Stimulated activated naive CD4-positive, alpha-beta T cell treated with Interleukin-2 at 50 U/mL for 16 hours (primary cell): ENCODE measurements around the gene HNRNPA0.

Experiments used
- DNase-seq: peaks from one replicate; lab custom pipeline; 2025; lab: John Stamatoyannopoulos, UW

The HNRNPA0 gene

GRCh38 chr5:137754961-137755762 lies 999 bp upstream of the HNRNPA0 start:
- no peak for DNase-seq

DNA sequence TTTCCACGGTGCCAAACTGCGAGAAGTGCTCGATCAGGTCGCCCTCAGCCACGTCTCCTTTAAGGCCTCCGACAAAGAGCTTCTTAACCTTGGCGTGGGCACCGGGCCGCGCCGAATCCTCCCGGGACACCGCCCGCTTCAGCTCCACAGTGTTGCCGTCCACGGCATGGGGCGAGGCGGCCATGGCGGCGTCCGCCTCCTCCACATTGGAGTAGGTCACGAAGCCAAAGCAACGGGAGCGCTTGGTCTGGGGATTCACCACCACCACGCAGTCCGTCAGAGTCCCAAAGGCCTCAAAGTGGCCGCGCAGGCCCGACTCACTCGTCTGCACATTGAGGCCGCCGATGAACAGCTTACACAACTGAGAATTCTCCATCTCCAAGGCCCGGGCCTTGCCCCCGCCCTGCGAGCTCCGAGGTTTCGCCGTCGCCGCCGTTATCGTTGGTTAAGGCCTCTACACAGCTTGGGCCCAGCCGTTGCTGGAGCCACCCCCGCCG lies 424 bp downstream of the HNRNPA0 start:
- no peak for DNase-seq

GRCh38 chr5:137752905-137753690 lies 1.1 kb downstream of the HNRNPA0 start:
- DNase-seq = peak; percentile 29

- no peak for DNase-seq
These were observed 2.2 kb downstream of the HNRNPA0 start for GRCh38 chr5:137751869-137752491.

- DNase-seq = no peak
These were observed 3.7 kb downstream of the HNRNPA0 start for GRCh38 chr5:137750436-137750835.

DNA sequence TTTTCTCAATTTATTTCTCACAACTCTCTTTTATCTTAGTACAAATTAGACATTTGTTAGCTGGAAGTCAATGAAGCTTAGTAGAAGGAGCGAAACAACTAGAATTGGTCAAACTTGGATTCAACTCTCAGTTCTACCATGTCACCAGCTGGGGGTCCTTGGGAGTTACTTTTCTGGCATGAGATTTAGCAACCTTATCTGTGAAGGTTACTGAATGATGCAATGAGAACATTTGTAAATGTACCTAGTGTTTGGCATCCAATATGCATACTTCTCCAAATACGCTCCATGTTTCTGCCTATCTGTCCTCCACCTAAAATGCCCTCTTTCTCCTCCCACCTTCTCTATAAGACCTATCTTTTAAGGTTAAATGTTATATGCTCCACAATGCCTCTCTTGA lies 6.3 kb downstream of the HNRNPA0 start:
- no peak for DNase-seq

DNA sequence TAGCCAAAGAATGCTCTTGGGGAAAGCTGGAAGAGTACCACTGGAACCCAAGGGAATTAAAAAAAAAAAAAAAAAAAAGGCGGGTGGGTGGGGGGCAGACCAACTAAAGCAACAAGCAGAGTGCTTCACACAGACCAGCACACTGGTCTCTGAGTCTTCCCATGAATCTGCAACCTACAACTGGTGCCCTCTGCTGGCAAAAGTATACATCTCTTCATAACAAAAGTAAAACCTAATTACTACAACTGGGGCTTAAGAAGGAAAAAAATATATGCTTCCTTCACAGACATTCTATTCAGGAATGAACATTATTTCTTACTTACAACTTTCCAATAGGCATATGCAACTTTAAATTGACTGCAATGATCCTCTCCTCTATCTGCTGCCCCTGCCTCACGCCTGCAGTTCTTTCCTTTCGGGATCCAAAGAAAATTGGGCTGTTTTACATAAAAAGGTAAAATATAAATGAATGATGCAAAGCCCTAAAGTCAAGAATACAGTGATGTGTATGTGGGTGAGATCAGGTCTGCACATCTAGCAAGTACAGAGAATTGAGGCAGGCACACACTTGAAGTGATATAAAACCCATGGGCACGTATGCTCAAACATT lies 11.0 kb downstream of the HNRNPA0 start:
- peak; percentile 14 for DNase-seq

- DNase-seq = no peak
These were observed 12.4 kb downstream of the HNRNPA0 start for GRCh38 chr5:137741718-137742117.

DNA sequence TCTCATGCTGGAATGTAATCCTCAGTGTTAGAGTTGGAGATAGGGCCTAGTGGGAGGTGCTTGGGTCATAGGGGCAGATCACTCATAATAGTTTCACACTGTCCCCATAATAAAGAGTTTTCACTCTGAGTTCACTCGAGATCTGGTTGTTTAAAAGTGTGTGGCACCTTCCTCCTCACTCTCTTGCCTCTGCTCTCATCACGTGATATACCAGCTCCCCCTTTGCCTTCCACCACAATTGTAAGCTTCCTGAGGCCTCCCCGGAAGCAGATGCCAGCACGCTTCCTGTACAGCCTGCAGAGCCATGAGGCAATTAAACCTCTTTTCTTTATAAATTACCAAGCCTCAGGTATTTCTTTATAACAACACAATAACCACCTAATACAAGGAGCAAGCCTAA lies 14.4 kb downstream of the HNRNPA0 start:
- no peak for DNase-seq

GRCh38 chr5:137738947-137739346 lies 15.2 kb downstream of the HNRNPA0 start:
- no peak for DNase-seq

GRCh38 chr5:137737349-137738131 lies 16.6 kb downstream of the HNRNPA0 start:
- DNase-seq = peak; percentile 16

DNA sequence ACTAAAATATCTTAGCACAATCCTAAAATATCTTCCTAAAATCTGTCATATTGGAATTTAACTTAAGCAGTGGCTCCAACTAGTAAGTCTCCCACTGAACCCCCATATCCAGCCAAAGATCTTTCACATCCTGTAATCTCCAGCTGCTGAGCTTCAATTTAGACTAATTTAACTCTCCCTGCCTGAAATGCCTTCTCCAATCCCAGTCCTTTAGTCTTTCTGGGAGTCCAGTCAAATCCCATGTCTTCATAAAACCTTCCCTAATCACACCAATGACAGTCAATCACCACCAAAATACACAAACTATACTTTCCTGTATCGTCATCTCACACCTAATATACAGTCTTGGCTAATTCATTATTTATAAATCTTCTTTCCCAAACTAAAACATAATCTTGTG lies 17.7 kb downstream of the HNRNPA0 start:
- DNase-seq = no peak

GRCh38 chr5:137735555-137736284 lies 18.4 kb downstream of the HNRNPA0 start, which contains the start of gene KLHL3:
Gene KLHL3, minus strand, starts transcription at chr5:137736089. Its CDS starts 443 bp downstream, at chr5:137735646.
- no peak for DNase-seq

DNA sequence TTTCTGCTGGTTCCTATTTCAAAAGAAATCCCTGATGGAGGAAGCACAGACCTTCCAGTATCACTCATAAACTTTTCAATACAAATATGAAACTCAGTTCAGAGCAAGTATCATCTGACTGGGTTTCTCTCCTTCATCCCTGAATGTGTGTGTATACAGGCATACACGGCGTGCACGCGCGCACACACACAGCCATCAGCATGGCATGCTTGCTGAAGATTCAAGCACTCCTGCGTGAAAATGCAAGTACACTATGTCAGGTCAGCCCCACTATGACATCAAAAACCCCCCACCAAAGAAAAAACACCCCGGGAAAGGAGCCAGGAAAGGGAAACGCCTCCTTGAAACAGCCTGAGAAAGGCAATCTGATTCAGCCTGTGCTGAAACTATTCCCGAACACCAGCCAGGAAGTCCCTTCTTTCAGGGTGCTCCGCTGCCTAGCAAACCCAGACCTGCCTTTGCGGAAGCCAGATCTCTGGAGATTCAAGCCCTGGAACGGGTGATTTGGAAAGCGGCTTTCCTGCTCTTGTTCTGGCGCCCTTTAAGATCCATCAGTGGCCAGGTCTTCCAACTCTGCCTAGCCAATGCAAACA lies 19.1 kb downstream of the HNRNPA0 start:
- DNase-seq = no peak

- no peak for DNase-seq
These were observed 19.8 kb downstream of the HNRNPA0 start for GRCh38 chr5:137734331-137734730.

DNA sequence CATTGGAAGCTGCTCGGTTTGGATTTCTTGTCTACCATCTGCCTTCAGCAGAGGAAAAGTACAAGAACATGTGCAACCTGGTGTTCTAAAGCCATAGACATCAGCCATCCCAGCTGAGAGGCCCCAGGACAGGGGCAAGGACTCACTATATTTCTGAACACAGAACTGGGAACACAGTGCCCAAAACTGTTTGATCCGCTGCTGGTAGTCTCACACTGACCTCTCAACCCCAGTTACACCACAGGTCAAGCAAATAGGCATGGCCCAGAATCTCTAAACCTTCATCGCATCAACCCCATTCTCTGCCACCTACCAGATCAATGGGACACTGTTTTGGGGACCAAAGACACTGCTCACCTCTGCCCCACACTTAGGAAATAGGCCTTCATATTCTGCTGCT lies 20.2 kb downstream of the HNRNPA0 start:
- no peak for DNase-seq

- no peak for DNase-seq
These were observed 21.2 kb downstream of the HNRNPA0 start for GRCh38 chr5:137733006-137733405.

DNA sequence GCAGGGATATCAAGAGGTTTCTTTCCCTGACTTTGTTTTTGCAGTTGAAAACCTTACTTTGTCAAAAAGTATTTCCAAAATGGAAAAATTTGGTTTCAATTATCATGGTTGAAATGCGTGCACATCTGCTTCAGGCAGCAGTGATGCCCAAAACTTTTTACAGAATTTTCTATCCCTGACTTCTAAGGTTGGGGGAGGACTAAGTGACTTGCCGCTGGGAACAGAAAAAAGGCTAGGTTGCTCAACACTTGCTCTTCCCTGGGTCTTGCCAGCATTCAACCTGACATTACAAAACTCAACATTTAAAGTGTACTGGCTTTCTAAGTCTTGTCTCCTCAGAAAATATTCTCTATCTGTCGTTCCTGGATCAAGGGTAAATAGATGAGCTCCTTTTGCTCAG lies 23.0 kb downstream of the HNRNPA0 start:
- no peak for DNase-seq

- DNase-seq = no peak
These were observed 23.8 kb downstream of the HNRNPA0 start for GRCh38 chr5:137730336-137730735.

DNA sequence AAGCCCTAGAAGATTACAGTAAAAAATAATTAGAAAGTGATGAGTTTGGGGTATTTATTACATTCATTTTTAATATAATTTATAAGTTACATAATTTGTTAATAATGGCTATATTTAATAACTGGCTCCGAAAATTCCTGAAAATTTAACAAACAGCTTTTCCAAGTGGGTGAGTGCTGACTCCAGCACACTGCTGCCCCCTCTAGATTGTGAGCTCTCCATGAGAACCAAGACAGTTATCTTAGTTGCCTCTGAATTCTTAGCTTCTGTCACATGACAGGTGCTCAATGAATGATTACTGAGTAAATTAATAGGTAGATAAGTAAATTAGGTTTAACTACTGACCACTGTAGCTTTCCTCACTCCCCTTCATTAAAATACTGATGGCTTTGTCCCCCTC lies 26.1 kb downstream of the HNRNPA0 start:
- DNase-seq = no peak
